ENCODE data around the gene RAD52.

DNA sequence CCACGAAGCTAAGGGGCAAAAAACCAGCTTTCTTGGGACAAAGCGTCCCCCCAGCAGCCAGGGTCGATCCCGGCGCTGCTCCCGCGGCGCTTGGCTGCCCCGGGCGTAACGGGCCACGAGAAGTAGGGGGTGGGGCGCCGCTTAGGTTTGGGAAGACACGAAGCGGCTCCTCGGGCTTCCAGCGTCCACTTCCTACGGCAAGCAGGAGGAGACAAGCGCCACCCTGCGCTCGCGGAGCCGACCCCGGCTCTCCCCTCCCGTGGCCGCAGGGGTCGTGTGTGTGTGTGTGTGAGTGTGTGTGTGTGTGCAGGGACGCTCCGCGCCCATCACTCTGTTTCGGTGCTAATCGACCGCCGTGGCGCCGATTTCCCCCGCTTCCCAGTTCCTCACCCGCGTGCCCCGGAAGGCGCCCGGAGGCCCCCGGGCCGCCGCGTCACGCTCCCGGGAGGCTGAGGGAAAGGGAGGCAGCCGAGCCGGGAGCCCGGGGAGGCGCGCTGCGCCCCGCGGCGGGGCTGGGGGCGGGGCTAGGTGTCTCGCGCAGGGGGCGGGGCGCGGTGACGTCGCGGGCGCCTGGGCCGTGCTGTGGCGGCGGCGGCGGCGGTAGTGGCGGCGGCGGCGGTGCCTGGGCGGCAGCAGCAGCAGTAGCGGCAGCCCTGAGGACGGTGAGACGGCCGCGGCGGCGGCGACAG lies 41.3 kb upstream of the RAD52 start, which contains the start of gene ERC1:
- TF ChIP-seq, protein P1, sequence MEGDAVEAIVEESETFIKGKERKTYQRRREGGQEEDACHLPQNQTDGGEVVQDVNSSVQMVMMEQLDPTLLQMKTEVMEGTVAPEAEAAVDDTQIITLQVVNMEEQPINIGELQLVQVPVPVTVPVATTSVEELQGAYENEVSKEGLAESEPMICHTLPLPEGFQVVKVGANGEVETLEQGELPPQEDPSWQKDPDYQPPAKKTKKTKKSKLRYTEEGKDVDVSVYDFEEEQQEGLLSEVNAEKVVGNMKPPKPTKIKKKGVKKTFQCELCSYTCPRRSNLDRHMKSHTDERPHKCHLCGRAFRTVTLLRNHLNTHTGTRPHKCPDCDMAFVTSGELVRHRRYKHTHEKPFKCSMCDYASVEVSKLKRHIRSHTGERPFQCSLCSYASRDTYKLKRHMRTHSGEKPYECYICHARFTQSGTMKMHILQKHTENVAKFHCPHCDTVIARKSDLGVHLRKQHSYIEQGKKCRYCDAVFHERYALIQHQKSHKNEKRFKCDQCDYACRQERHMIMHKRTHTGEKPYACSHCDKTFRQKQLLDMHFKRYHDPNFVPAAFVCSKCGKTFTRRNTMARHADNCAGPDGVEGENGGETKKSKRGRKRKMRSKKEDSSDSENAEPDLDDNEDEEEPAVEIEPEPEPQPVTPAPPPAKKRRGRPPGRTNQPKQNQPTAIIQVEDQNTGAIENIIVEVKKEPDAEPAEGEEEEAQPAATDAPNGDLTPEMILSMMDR (conservative IDR thresholded peaks at IDR 0.05; ENCODE audit: low read depth, low read length), result no peak
- TF ChIP-seq EZH2 (IDR thresholded peaks at IDR 0.05; ENCODE audit: borderline replicate concordance, low read depth, low read length, poor library complexity, severe bottlenecking), result no peak

Data from A673 (cell line).